Loucy (cell line): ENCODE measurements around the gene ASB9.

Experiments
- CTCF ChIP-seq: fragments of 200-600 bp; sonication (generic); conservative IDR thresholded peaks from 2 replicates; pipeline ENCODE4 v1.5.1; 2014; ENCODE audit warnings: mild to moderate bottlenecking, antibody characterized with exemption, low read length
- EZH2phosphoT487 ChIP-seq: fragments of 200-600 bp; IDR thresholded peaks from 2 replicates; pipeline ENCODE4 v1.6.1; 2018; ENCODE audit warnings: antibody characterized with exemption, mild to moderate bottlenecking, moderate library complexity, borderline replicate concordance

GRCh38 chrX:15206306-15206705 is 63.6 kb downstream of the ASB9 start:
- TF ChIP-seq CTCF: no peak
- TF ChIP-seq EZH2phosphoT487: no peak
